ENCODE results near the gene UBXN2A.

DNA sequence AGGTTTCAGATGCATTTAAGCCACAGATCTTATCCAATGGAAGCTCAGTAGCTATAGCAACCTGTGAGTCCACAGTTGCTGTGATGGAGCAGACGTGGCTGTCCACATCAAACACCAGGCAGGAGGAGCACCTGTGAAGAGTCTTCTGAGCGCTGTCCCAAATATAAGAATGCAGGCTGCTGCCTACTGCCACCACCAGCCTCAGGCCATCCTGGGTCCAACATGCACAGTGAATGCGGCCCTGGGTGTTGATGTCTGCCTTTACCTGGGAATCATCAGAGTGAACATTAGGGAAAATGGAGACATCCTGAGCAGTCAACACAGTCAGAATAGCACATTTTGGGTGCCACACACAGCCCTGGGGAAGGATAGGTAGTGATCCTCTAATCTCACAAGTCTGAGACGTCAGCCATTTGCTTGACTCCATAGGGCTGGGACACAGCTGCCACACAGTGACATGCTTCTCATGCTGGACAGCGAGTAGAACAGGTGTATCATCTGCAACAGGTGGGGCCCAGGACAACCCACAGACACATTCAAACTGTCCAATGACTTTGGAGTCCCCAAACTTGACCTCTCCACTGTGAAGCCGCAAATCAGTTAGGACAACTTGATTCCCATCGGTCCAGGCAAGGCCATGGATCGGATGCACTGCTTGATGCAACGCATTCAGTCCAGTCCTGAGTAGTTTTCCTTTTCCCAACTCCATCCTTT, 98.7 kb downstream of the UBXN2A start:
- TF ChIP-seq CTCF (IDR thresholded peaks at IDR 0.05; ENCODE audit: low read depth, low read length, missing input control) (no peak), HNF4A (conservative IDR thresholded peaks at IDR 0.05) (no peak), TAF1 (conservative IDR thresholded peaks at IDR 0.05) (no peak), ATF3 (IDR thresholded peaks at IDR 0.05) (no peak)
- TF ChIP-seq, protein P1, sequence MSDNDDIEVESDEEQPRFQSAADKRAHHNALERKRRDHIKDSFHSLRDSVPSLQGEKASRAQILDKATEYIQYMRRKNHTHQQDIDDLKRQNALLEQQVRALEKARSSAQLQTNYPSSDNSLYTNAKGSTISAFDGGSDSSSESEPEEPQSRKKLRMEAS (IDR thresholded peaks at IDR 0.05): no peak

Measured in liver (tissue), 3 donors.